GM19035 (cell line): ENCODE measurements around the gene KBTBD12.

Experiments
- ATAC-seq: cut with Tn5 transposase; IDR thresholded peaks from one replicate; pipeline ENCODE4 v1.9.1; 2021; ENCODE audit not compliant: unreplicated experiment

Gene KBTBD12

GRCh38 chr3:127985216-127985615 lies 70.2 kb downstream of the KBTBD12 start:
- ATAC-seq: no peak

- no peak for ATAC-seq
Observed at GRCh38 chr3:127985655-127986225, 70.7 kb downstream of the KBTBD12 start.

GRCh38 chr3:127986803-127987202 lies 71.8 kb downstream of the KBTBD12 start:
- ATAC-seq: no peak

- no peak for ATAC-seq
Observed at GRCh38 chr3:127987309-127987995, 72.4 kb downstream of the KBTBD12 start.

- no peak for ATAC-seq
Observed at GRCh38 chr3:127988770-127989557, 73.9 kb downstream of the KBTBD12 start.

GRCh38 chr3:127990051-127990450 lies 75.0 kb downstream of the KBTBD12 start:
- ATAC-seq: no peak

GRCh38 chr3:127990461-127990860 lies 75.4 kb downstream of the KBTBD12 start:
- ATAC-seq: no peak

GRCh38 chr3:127991251-127991650 lies 76.2 kb downstream of the KBTBD12 start:
- no peak for ATAC-seq

- no peak for ATAC-seq
Observed at GRCh38 chr3:127991681-127992080, 76.6 kb downstream of the KBTBD12 start.

GRCh38 chr3:127992127-127992526 lies 77.1 kb downstream of the KBTBD12 start:
- no peak for ATAC-seq

- ATAC-seq: no peak
Observed at GRCh38 chr3:127994011-127994410, 79.0 kb downstream of the KBTBD12 start.

GRCh38 chr3:127997016-127997415 lies 82.0 kb downstream of the KBTBD12 start:
- ATAC-seq: no peak

- ATAC-seq: no peak
Observed at GRCh38 chr3:127997961-127998360, 82.9 kb downstream of the KBTBD12 start.

- ATAC-seq: no peak
Observed at GRCh38 chr3:127998596-127998995, 83.6 kb downstream of the KBTBD12 start.

GRCh38 chr3:127999509-128000106 lies 84.6 kb downstream of the KBTBD12 start:
- ATAC-seq: no peak

GRCh38 chr3:128001576-128001975 lies 86.5 kb downstream of the KBTBD12 start:
- ATAC-seq: no peak

GRCh38 chr3:128004661-128005060 lies 89.6 kb downstream of the KBTBD12 start:
- ATAC-seq: no peak

GRCh38 chr3:128006061-128007032 lies 91.3 kb downstream of the KBTBD12 start:
- no peak for ATAC-seq

GRCh38 chr3:128007033-128007424 lies 92.0 kb downstream of the KBTBD12 start:
- ATAC-seq: no peak
